ENCODE data around the gene FAP. TPM values are rescaled to one million over a fixed set of nuclear protein-coding genes. Genes with fewer than 3 reads are reported as not detected.

The FAP gene
- total and polyA plus RNA-seq, 2 of the 4 experiments (the other 2 are of a cell fraction) = 71.0 to 95.0 TPM

- in situ Hi-C loops (cut with MboI; ENCODE audit: low sequenced_read_pairs) (no loop called here), dilution Hi-C loops (cut with HindIII; ENCODE audit: low sequenced_read_pairs, unreplicated experiment) (no loop called here), intact Hi-C loops (cut with micrococcal nuclease) (loop anchor here (2.0 kb wide), 1 partner anchor 50 kb away; no protein-coding TSS in a partner anchor)
- Histone ChIP-seq H2BK120ac (ENCODE audit: low read depth, low read length) (peak overlapping the region; percentile 96), H3K27me3 (ENCODE audit: control insufficient read depth, insufficient read depth, low read length) (no peaks in the 10 kb centered on the region), H4K20me1 (ENCODE audit: insufficient read depth, low read length) (no peaks in the 10 kb centered on the region), H3K9ac (ENCODE audit: low read depth, low read length) (peak overlapping the region; percentile 22; the same call in 1 of the 2 replicates), H2AK5ac (ENCODE audit: low read depth, low read length) (peak overlapping the region; percentile 89; the same call in 1 of the 2 replicates), H3K4me1 (ENCODE audit: control insufficient read depth, insufficient read depth, low read length) (peaks cover 14% of the 10 kb centered on the region), H4K8ac (ENCODE audit: low read depth in 2 of 2, low read length in 2 of 2) (peak overlapping the region; percentile 59 to 86), H4K5ac (ENCODE audit: low read depth, low read length) (peak overlapping the region; percentile 68), H3K18ac (ENCODE audit: low read depth, low read length) (peak overlapping the region; percentile 92), H3K4me2 (ENCODE audit: low read depth, low read length) (no peak overlapping the region), H3K27ac (ENCODE audit: insufficient read depth, low read length) (peak overlapping the region; percentile 98), H2AFZ (replicated peaks; ENCODE audit: low read length, poor library complexity) (no peak overlapping the region), H3K14ac (replicated peaks; ENCODE audit: low read depth, low read length) (peak overlapping the region; percentile 89), H3K9me3 (ENCODE audit: control insufficient read depth, insufficient read depth, low read length) (no peaks in the 10 kb centered on the region), H3K9me1 (ENCODE audit: insufficient read depth, low read length) (peaks cover 11% of the 10 kb centered on the region), H3K4ac (ENCODE audit: low read depth, low read length) (peak overlapping the region; percentile 54), H4K91ac (ENCODE audit: insufficient read depth, low read depth, low read length) (peak overlapping the region; percentile 91), H3K79me1 (ENCODE audit: low read depth in 1 of 2, low read length in 2 of 2) (peaks cover 7 to 11% of the 10 kb centered on the region in 2 experiments; a peak in 3 of 4 replicates), H2AK9ac (replicated peaks; ENCODE audit: low read depth, low read length, poor library complexity) (no peak overlapping the region), H2BK20ac (ENCODE audit: low read depth, low read length) (peak overlapping the region; percentile 98), H3K23ac (ENCODE audit: low read depth, low read length) (peak overlapping the region; percentile 93), H3K36me3 (ENCODE audit: control insufficient read depth, insufficient read depth, low read length) (peaks cover 6% of the 10 kb centered on the region), H2BK15ac (ENCODE audit: low read depth, low read length) (peak overlapping the region; percentile 89), H3K4me3 (ENCODE audit: insufficient read depth, low read depth, low read length) (no peak overlapping the region), H2BK5ac (ENCODE audit: low read depth, low read length, poor library complexity, severe bottlenecking) (peak overlapping the region; percentile 99), H3K56ac (ENCODE audit: extremely low read depth, insufficient read depth, low read length) (peak overlapping the region; percentile 87; the same call in 1 of the 2 replicates)
- DNase-seq = no peak
- no CpG with 5 or more reads among the region's 1 CpG for WGBS, 2 experiments (ENCODE audit: extremely low coverage in 2 of 2, insufficient read length in 1 of 2)
- ChIA-PET CTCF (interaction anchor here (0.6 kb wide), 2 partner anchors 33 to 134 kb away, joined by 4 read pairs; no protein-coding TSS in a partner anchor), POLR2A (ENCODE audit: unreplicated experiment) (no interaction called here)
- BruUV-seq (replicated peaks) = no TSS peak
- TF ChIP-seq RAD21 (IDR thresholded peaks at IDR 0.05; ENCODE audit: low read length) (no peak), NFE2L2 (IDR thresholded peaks at IDR 0.05; ENCODE audit: low read depth, low read length) (no peak), ELK1 (IDR thresholded peaks at IDR 0.05; ENCODE audit: borderline replicate concordance, low read depth, low read length) (no peak), POLR2A (IDR thresholded peaks at IDR 0.05; ENCODE audit: low read depth, low read length) (no peak)
- ATAC-seq (ENCODE audit: low read depth) = no peak; the same call in 1 of the 2 replicates
These were observed 1.8 kb upstream of the FAP start for GRCh38 chr2:162245061-162245460.

All from IMR-90 (cell line).